Peyer's patch (tissue), 4 donors: Measurements from ENCODE around the gene HPSE2.

ENCODE experiments used
- CTCF ChIP-seq, 6 experiments: fragments of 450-650 bp in 4 of 6; fragments of 200-600 bp in 2 of 6; sonication (generic) in 1 of 6; IDR thresholded peaks; one replicate each; pipeline ENCODE4 v1.5.1; 2017 to 2019; ENCODE audit warnings: antibody characterized with exemption in 6 of 6, mild to moderate bottlenecking in 3 of 6, moderate library complexity in 1 of 6
- POLR2A ChIP-seq, 2 donors: fragments of 450-650 bp; IDR thresholded peaks; one replicate each; pipeline ENCODE4 v1.5.1; 2017; ENCODE audit warnings: antibody characterized with exemption in 2 of 2, mild to moderate bottlenecking in 2 of 2, moderate library complexity in 2 of 2

- TF ChIP-seq CTCF (IDR thresholded peaks at IDR 0.05): no peak
- no peak for TF ChIP-seq POLR2A (IDR thresholded peaks at IDR 0.05)
Measured at GRCh38 chr10:98610301-98610700, 625.4 kb downstream of the HPSE2 start.
